PFSK-1 (cell line): Measurements from ENCODE around the gene RDH13.

ENCODE experiments used
- FOXP2 ChIP-seq: optimal IDR thresholded peaks from 2 replicates; pipeline ENCODE3; 2011; ENCODE audit warnings: borderline replicate concordance, control low read depth, inconsistent platforms; ENCODE audit not compliant: insufficient read depth; ENCODE audit errors: extremely low read length, extremely low read depth
- POLR2AphosphoS5 ChIP-seq: IDR thresholded peaks from 2 replicates; pipeline ENCODE4 v1.6.1; 2012; ENCODE audit warnings: low read depth, mild to moderate bottlenecking, control low read depth, low read length, moderate library complexity
- REST ChIP-seq, 2 experiments: IDR thresholded peaks; 2 replicates each; pipeline versions ENCODE4 v1.6.1 to v1.8.0; 2011 to 2012; ENCODE audit warnings: low read depth in 2 of 2, low read length in 2 of 2, control low read depth in 1 of 2, inconsistent platforms in 1 of 2, mild to moderate bottlenecking in 1 of 2, moderate library complexity in 1 of 2; ENCODE audit not compliant: insufficient read depth in 1 of 2
- SIN3A ChIP-seq: IDR thresholded peaks from 2 replicates; pipeline ENCODE4 v1.6.1; 2012; ENCODE audit warnings: mild to moderate bottlenecking, low read length, moderate library complexity, borderline replicate concordance; ENCODE audit not compliant: insufficient read depth
- TAF1 ChIP-seq: IDR thresholded peaks from 2 replicates; pipeline ENCODE4 v1.6.1; 2012; ENCODE audit warnings: low read length, control low read depth, borderline replicate concordance; ENCODE audit not compliant: insufficient read depth

RDH13 gene

GRCh38 chr19:55105237-55105636 is 42.3 kb upstream of the RDH13 start:
- no peak for TF ChIP-seq REST (IDR thresholded peaks at IDR 0.05; ENCODE audit: insufficient read depth in 1 of 2, low read depth in 2 of 2, low read length in 2 of 2)
- TF ChIP-seq TAF1: no peak
- no peak for TF ChIP-seq FOXP2
- no peak for TF ChIP-seq POLR2AphosphoS5
- no peak for TF ChIP-seq SIN3A

GRCh38 chr19:55103190-55103589 is 40.2 kb upstream of the RDH13 start:
- TF ChIP-seq SIN3A: no peak
- TF ChIP-seq POLR2AphosphoS5: no peak
- TF ChIP-seq FOXP2: no peak
- TF ChIP-seq REST (IDR thresholded peaks at IDR 0.05; ENCODE audit: insufficient read depth in 1 of 2, low read depth in 2 of 2, low read length in 2 of 2): no peak
- TF ChIP-seq TAF1: no peak

- TF ChIP-seq TAF1 (no peak), REST (IDR thresholded peaks at IDR 0.05; ENCODE audit: insufficient read depth in 1 of 2, low read depth in 2 of 2, low read length in 2 of 2) (no peak), POLR2AphosphoS5 (no peak), FOXP2 (no peak), SIN3A (no peak)
These were observed 38.3 kb upstream of the RDH13 start for GRCh38 chr19:55101261-55101660.

- TF ChIP-seq TAF1 (no peak), FOXP2 (no peak), POLR2AphosphoS5 (no peak), SIN3A (no peak), REST (IDR thresholded peaks at IDR 0.05; ENCODE audit: insufficient read depth in 1 of 2, low read depth in 2 of 2, low read length in 2 of 2) (no peak)
These were observed 36.9 kb upstream of the RDH13 start for GRCh38 chr19:55099557-55100506.
